ENCODE data around the gene TMPRSS3.

TMPRSS3 gene

DNA sequence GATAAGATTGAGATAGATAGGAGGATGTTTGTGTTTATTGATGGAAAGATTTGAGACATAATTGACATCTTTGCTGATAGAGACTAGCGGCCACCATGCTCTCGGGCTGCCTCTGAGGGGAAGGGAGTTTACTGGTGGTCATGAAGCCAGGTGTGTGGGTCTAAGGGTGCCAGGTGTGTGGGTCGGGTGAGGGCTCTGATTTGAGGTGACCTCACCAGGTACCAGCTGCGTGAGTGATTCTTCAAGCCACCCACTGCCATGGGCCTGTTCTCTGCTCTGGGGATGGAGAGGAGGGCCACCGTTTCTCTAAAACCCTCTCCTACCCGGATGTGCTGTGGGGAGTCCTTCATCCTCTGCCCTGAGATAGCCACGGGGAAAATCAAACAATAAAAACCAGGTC is 11.0 kb upstream of the TMPRSS3 start:
- no peak for DNase-seq

DNA sequence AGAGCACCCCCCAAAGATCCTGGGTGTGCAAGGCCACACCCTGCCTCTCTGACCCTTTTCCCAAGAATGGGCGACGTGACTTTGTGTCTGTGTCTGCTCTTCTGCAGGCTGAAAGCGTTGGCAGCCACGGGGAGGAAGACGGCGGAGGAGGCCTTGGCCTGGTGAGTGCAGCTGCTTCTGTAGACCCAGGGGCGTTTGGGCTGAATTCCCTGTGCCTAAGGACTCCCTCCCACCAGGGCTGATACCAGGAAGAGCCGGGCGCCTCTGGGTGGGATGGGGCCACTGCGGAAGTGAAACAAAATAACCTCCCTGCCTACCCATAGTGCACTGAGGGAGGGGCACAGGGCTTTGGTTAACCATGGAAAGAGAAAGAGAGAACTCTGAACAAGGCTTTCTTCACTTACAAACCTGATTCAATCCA is 10.4 kb upstream of the TMPRSS3 start:
- DNase-seq = no peak

DNA sequence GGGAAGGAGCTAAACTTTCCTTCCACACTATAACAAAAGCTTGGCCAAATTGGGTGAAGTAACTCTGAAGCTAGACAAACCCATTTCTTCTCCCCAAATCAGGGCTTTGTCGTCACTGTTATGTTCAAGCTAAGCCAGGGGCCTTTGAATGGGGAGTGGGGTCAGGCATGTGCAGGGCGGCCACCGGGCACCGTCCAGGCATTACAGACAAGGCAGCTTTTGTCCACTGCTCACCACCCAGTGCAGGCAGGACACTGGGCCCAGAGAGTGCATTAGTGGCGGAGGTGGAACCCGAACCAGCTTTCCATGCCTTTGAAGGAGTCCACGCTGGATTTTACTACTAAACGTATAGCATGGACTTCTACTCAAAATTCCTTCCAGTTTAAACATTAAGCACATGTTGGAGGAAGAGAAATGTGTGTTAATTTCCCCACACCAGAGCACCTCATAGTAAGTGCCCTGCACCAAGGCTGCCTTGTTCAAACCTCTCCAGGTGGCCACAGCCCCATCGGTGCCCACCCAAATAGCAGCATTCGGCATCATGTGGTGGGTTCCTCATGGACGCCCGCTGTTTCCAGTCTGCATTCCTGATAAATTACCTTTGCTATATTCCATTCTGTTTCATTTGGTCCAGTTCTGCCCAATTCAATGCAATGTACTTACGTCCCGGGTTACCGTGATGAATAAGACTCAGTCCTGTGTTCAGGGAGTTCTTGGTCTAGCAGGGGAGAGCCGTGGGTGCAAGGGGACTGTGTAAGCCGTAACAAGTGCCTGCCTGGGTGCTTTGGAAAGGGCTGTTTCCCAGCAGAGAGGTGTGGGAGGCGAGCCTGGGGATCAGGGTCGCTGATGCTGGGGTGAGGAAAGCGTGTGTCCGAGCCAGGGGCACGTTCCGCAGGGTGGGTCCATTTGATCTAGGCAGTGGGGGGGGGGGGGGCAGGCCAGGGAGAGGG is 9.5 kb upstream of the TMPRSS3 start:
- no peak for DNase-seq

DNA sequence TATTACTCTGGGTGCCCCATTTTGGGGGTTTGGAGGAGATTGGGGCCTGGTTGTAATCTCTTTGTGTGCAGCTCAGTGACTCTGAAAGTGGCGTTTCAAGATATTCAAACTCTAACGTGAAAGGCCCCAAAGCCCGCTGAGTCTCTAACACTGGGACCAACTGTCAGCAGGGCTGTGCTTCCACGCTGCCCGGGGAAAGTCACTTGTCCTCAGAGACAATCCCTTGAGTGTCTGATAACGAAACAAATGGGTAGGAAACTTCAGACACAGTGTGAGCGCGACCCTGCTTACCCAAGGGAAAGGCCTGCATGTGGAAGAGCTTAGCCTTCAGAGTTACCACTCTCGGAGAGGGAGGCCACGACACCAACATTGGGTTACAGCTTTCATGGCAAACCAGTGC is 8.7 kb upstream of the TMPRSS3 start:
- no peak for DNase-seq

DNA sequence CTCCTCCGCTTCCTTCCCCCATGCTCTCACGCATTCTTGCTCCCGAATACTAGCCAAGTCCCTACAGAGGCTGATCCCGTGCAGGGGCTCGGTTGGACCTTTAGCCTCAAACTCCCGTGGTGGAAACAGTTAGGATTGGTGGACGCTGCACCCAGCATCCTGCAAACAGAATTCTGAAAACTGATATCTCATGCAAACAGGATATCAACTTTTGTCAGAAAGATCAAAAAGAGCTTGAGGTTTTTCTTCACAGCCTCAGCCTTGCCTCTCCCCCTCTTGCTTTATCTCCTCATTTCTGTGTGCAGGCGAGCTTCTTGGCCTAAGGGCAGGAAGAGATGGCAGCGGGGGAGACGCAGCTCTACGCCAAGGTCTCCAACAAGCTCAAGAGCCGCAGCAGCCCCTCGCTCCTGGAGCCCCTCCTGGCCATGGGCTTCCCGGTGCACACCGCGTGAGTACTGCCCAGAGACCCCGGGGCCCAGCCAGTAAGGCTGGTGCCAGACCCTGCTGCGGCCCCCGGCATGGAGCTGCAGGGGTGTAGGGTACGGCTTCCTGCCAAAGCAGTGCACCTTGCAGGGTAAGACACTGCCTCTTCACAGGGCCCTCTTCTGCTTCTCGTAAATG is 7.9 kb upstream of the TMPRSS3 start, which contains the start of gene UBASH3A:
TSS of gene UBASH3A (plus strand) at position 292 of the 621 bp plus-strand sequence. CDS start at position 336, 44 bp downstream.
- no peak for DNase-seq

DNA sequence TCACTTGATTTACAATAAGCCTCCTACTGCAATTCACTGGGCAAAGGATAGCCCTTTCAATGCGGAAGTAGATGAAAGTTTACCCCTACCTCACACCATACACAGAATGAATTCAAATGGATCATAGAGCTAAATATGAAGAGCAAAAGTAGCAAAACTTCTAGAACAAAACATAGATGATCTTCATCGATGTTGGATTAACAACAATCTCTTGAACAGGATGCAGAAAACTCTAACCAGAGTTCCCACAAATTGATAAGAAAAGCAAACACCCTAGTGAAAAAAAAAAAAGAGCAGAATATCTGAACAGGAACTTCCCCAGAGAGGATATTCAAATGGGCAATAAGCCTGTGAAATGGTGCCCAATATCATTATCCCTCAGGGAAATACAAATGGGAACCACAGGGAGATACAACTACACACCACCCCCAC is 6.0 kb upstream of the TMPRSS3 start:
- DNase-seq = no peak

DNA sequence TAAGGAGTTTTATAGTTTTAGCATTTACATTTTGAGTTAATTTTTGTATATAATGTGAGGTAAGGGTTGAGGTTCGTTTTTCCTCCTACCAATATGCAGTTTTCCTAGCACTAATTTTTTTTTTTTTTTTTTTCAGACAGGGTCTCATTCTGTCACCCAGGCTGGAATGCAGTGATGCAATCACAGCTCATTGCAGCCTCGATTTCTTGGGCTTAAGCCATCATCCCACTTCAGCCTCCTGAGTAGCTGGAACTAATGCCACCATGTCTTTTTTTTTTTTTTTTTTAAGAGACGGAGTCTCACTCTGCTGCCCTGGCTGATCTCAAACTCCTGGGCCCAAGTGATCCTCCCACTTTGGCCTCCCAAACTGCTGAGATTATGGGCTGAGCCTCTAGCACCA is 5.3 kb upstream of the TMPRSS3 start:
- no peak for DNase-seq

DNA sequence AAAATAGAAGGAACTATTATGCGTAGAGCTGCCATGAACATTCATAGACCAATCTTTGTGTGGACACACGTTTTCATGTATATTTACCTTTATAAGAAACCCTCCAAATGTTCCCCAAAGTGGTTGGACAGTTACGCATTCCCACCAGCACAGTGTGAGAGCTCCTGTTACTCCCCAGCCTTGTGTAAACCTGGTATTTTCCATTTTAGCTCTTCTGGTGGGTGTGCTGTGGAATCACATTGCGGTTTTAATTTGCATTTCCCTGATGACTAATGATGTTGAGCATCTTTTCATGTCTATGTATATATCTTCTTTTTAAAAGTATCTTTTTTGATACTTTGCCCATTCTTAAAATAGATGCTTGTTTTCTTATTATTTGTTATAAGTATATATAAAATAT is 4.7 kb upstream of the TMPRSS3 start:
- no peak for DNase-seq

DNA sequence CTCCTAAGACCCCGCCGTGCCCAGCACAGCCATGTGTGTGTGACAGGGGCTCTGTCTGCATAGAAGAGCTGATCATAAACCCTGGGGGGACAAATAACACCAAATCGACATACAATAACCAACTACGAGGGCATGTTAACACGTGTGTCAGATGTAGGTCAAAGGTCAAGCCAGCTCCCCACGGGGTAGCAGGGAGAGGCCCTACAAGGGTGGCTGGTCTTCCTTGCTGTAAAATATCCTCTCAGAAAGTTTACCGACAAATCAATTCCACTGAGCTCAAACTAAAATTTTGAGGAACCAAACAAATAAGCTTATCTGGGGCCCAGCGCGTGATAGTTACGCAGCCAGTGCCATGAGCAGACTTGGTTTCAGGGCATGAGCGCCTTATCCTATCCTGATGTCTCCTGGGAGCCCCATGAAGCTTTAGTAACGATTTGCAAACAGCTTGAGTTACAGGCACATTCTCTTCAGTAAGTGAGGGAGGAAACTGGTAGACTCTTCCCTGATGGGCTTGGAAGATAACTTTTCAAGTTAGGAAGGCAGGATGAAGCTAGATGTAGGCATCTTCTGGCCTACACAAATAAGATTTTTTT is 2.7 kb upstream of the TMPRSS3 start:
- DNase-seq = no peak

DNA sequence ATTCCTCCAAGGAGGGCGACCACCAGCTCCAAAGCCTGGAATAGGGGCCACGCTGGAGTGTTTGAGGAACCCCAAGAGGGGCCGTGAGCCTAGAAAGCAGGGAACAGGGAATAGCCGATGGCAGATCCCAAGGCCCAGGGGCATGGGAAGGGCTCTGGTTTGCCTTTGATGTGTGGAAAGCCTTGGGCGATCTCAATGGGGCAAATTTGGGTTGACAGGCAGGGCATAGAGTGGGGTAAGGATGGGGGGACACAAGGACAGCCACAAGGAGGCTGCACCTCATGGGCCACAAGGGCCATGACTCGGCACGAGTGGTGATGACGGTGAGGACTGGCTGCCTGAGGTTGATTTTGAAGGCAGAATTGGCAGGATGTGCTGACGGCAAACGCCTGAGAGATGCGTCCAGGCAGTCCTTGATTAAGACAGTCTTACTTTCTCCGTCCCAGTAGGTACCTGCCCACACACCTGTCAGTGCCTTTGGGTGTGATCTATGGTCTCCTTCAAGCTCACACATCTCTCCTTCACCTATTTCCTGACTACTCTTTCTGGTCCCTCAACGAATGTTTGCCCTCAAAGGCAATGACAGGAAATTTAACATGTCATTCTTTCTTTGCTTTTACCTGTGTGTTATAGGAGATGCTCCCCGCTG is 2.0 kb upstream of the TMPRSS3 start:
- DNase-seq = no peak

DNA sequence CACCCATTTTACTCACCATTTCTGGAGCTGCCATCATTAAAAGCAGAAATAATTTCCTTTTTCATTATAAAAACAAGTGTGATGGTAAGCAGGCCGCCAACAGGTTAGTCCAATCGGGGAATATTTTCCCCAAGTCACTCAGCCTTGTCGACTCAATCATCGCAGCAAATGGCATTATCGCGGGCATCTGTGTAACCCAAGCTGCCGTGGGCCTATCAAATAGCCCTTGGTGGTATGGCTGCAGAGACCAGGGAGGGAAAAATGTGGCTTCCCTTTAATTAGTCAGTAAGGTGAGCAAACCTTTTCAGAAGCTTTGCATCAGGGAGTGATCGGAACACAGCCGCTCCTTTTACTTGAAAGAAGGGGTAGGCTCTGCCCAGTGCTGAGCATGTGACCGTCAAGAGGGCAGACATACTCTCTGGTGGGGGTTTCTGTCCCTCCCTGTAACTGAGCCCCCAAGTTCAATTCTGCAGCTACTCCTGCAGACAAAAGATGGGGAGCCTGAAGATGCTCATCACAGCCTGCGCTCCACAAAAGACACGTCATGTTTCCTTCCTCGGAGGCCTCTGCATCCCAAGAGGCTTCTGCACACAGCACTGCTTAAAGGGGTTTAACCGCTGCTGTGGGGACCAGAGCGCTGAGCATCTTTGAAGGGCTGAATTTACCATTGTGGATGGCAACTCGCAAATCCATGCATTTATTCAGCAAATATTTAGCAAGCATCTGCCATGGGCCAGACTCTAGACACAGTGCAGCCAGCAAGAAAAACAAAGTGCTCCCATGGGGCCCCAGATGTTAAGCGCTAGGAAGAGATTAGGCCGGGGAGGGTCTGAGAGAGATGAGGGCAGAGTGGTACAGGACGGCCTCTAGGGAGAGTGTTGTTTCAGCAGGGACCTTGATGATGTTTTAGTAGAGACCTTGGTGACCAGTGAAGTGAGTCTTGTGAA is 1.2 kb upstream of the TMPRSS3 start:
- no peak for DNase-seq

DNA sequence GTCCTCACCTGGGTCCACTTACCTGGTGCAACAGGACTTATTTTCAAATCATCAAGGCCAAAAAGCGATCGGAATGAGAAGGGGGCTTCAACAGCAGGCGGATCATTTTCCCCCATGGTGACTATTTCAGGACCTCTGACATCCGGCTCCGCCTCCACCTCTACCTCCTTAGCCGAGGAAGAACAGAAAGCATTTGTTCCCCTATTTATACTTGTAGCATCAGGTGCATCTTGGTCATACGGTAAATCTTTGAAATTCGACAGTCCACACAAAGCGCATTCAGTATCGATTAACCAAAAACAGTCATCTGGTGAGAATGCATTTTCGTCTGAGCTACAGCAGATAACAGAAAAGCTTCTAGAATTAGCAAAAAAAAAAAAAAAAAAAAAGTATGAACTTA is 550 bp downstream of the TMPRSS3 start:
- DNase-seq = no peak

DNA sequence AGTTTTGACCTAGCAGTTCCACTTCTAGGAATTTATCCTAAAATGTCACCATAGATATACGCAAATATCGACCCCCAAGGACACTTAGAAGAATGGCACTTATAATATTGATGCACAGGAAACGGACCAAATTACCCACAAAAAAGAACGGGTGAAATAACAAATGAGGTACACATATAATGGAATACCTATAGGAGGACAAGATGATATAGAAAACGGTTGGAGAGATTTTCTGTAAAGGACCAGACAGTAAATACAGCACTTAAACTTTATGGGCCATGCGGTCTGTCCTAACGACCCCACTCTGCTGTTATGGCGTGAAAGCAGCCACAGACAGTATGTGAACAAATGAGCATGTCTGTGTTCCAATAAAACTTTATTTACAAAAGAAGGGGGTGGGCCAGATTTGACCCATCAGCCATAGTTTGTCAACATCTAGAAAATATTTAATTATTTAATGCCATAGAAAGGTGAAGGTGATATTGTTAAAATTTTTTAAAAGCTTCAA is 2.4 kb downstream of the TMPRSS3 start:
- DNase-seq = no peak

DNA sequence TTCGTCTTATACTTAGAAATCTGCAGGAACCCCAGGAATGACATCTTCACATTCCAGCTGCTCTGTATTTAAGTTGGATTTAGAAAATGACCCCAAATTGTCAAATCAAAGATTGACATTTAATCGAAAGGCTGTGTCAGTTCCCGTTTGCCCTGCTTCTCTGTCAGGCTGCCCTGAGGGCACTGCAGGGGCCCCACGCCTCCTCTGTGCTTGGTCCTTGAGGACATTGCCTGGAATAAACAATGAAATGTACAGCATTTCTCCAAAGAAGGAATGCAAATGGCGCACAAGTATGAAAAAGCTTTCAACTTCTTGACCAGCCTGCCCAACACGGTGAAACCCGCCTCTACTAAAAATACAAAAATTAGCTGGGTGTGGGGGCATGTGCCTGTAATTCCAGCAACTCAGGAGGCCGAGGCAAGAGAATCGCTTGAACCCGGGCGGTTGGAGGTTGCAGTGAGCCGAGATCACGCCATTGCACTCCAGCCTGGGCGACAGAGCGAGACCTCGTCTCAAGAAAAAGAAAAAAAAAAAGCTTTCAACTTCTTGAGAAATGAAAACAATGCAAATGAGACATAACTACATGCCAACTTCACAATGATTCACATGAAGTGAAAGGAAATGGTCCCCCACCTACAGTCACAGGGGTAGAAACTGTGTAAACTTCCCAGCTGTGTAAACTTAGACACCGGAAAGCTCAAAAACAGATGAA is 3.0 kb downstream of the TMPRSS3 start:
- no peak for DNase-seq

DNA sequence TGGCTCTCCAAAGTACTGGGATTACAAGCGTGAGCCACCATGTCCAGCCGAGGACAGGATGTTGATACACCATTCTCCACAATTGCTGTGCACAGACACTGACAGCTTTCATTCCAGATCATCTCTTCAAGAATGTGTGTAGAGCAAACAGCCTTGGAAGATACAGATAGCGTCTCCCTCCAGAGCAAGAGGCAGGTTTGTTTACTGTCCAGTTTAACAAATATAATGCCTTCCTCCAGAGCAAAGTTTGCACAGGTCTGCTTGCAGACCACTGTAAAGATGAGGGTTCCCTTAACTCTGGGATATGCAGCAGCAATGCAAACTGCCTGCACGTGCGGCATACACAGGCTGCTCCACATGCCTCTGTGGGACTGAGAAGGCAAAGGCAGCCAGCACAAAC is 4.6 kb downstream of the TMPRSS3 start:
- no peak for DNase-seq

DNA sequence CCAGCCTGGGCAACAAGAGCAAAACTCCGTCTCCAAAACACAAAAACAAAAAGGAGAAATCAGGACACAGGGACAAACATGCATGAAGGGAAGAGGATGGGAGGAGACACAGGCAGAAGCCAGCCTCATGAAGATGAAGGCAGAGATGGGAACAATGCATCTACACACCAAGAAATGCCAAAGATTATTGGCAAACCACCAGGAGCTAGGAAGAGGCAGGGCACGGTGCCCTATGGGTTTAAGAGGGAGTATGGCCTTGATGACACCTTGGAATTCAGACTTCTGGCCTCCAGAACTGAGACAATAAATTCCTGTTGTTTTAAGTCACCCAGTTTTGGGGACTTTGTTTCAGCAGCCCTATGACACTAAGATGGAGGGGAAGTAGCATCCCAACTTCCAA is 5.2 kb downstream of the TMPRSS3 start:
- DNase-seq = no peak

DNA sequence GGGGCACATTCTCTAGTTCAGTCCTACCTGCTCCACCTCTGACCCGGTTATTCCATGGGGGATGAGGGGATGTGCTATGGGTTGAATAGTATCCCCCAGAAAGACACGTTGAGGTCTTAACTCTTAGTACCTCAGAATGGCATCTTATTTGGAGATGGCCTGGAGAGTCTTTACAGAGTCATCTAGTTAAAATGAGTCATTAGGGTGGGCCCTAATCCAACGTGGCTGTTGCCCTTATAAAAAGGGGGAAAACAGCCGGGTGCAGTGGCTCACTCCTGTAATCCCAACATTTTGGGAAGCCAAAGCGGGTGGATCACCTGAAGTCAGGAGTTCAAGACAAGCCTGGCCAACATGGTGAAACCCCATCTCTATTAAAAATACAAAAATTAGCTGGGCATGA is 5.7 kb downstream of the TMPRSS3 start:
- no peak for DNase-seq

DNA sequence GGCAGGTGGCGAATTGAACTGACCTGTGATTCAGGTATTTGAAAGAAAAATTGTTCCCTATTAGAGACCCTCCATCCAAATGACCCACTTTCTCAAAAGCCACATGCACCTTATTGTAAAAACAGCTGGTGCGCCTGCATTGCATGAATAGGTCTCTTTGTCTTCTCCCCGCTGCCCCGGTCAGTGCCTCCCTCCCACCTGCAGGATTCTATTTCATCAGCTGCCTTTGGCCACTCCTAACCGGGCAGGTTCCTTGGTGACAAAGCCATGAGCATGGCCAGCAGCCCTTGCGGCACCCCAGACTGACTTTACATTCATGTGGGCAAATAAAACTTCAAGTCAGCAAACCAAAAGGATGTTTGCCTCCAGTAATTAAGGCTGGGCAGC is 6.4 kb downstream of the TMPRSS3 start:
- peak; percentile 29 for DNase-seq

DNA sequence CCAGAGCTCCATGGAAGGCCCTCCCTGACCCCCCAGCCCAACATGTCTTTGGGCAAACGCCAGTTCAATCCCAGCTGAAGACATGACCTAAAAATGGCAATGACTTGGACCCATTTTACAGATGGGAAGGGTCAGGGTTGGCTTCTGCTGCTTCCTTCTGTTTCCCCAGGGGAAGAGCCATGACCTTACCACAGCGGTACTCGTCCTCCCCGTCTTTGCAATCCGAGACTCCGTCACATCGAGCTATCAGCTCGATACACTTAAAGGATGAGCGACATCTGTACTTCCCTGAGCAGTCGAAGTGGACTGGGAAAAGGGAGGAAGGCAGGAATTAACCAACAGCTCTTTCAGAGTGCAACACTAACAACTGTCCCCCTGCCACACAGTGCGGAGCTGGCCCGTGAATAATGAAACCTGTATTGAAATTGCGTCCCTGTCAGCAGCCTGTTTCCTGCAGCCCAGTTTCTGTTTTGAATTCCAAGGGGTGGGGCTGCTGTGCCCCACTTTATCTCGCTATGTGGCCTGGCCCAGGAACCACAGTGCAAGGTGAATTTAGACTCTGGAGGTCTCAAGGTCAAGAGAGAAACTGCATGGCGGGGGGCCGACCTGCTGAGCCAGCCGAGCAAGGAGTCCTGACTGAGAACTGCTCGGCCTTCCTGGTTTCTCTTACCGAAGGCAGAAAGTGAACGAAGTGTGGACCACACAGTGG is 7.0 kb downstream of the TMPRSS3 start:
- no peak for DNase-seq

DNA sequence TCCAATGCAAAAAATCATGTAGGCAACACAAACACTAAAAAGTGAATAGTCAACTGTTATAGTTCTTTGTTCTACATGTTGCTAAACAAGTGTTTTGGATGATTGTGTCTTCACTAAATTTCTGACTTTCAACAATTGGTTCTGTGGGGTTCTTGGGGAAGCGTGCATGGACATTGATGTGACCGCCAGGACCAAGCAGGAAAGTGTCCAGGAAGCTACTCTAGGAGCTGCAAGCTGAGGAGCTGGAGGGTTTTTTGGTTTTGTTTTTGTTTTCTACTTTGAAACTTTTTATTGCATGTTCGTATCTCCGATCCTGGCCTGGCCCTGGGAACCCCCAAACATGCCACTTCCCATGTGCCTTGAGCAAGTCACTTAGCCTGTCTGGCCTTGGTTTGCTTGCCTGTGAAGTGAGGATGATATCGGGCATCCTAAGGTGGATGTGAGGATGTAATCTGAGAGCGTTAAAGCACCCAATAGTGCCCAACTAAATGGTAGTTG is 8.0 kb downstream of the TMPRSS3 start:
- no peak for DNase-seq
